Measurements from ENCODE around the gene SF3A2.

The SF3A2 gene

GRCh38 chr19:2255112-2255845, 18.7 kb downstream of the SF3A2 start:
- Histone ChIP-seq H3K36me3 (ENCODE audit: low read length) (no peaks in the 10 kb centered on the region), H4K20me1 (ENCODE audit: low read depth, low read length) (no peaks in the 10 kb centered on the region), H3K27me3 (ENCODE audit: low read length) (no peaks in the 10 kb centered on the region), H3F3A (ENCODE audit: insufficient read depth) (peaks cover 45% of the 10 kb centered on the region), H3K9me2 (replicated peaks; ENCODE audit: insufficient read depth, low read length) (no peaks in the 10 kb centered on the region), H3K4me3 (ENCODE audit: insufficient read depth, low read length, poor library complexity, severe bottlenecking) (no peak overlapping the region), H3K4me2 (ENCODE audit: low read depth, low read length, poor library complexity, severe bottlenecking) (peak overlapping the region; percentile 89), H3K9ac (ENCODE audit: low read length) (peak overlapping the region; percentile 57; the same call in 1 of the 2 replicates), H3K9me3 (ENCODE audit: insufficient read depth, low read length) (no peaks in the 10 kb centered on the region), H3K79me2 (ENCODE audit: insufficient read depth, low read length) (no peaks in the 10 kb centered on the region), H3K27ac (ENCODE audit: low read depth, low read length) (peak overlapping the region; percentile 96), H2AFZ (ENCODE audit: low read depth, low read length, severe bottlenecking) (no peak overlapping the region)
- TF ChIP-seq EZH2phosphoT487 (conservative IDR thresholded peaks at IDR 0.05; ENCODE audit: low read length) (no peak), CTCF (IDR thresholded peaks at IDR 0.05; ENCODE audit: insufficient read depth, low read length, poor library complexity, severe bottlenecking) (no peak)

GRCh38 chr19:2255982-2256685, 19.5 kb downstream of the SF3A2 start, which contains the start of gene JSRP1:
JSRP1 (minus strand) TSS chr19:2256417; CDS start chr19:2255314, 1,103 bp downstream.
- no peaks in the 10 kb centered on the region for H3K79me2 ChIP-seq (ENCODE audit: insufficient read depth, low read length)
- H3K9me3 ChIP-seq (ENCODE audit: insufficient read depth, low read length): no peaks in the 10 kb centered on the region
- H3K9me2 ChIP-seq (replicated peaks; ENCODE audit: insufficient read depth, low read length): no peaks in the 10 kb centered on the region
- no peaks in the 10 kb centered on the region for H3K27me3 ChIP-seq (ENCODE audit: low read length)
- peak within 1 kb of the TSS; percentile 57 for H3K9ac ChIP-seq (ENCODE audit: low read length)
- peak within 1 kb of the TSS; percentile 53 for H3K4me3 ChIP-seq (ENCODE audit: insufficient read depth, low read length, poor library complexity, severe bottlenecking)
- H3K27ac ChIP-seq (ENCODE audit: low read depth, low read length): peak within 1 kb of the TSS; percentile 96
- H3K4me2 ChIP-seq (ENCODE audit: low read depth, low read length, poor library complexity, severe bottlenecking): peak within 1 kb of the TSS; percentile 89
- peak within 1 kb of the TSS; percentile 16 for H2AFZ ChIP-seq (ENCODE audit: low read depth, low read length, severe bottlenecking)
- peaks cover 48% of the 10 kb centered on the region for H3F3A ChIP-seq (ENCODE audit: insufficient read depth)
- H4K20me1 ChIP-seq (ENCODE audit: low read depth, low read length): no peaks in the 10 kb centered on the region
- TF ChIP-seq CTCF (IDR thresholded peaks at IDR 0.05; ENCODE audit: insufficient read depth, low read length, poor library complexity, severe bottlenecking) (no peak), EZH2phosphoT487 (conservative IDR thresholded peaks at IDR 0.05; ENCODE audit: low read length) (no peak)
- H3K36me3 ChIP-seq (ENCODE audit: low read length): no peaks in the 10 kb centered on the region

GRCh38 chr19:2259336-2259735, 22.7 kb downstream of the SF3A2 start:
- no peaks in the 10 kb centered on the region for H3K27me3 ChIP-seq (ENCODE audit: low read length)
- no peaks in the 10 kb centered on the region for H3K9me2 ChIP-seq (replicated peaks; ENCODE audit: insufficient read depth, low read length)
- H2AFZ ChIP-seq (ENCODE audit: low read depth, low read length, severe bottlenecking): no peak overlapping the region
- H3K4me2 ChIP-seq (ENCODE audit: low read depth, low read length, poor library complexity, severe bottlenecking): peak overlapping the region; percentile 8
- peaks cover 35% of the 10 kb centered on the region for H3F3A ChIP-seq (ENCODE audit: insufficient read depth)
- no peak overlapping the region for H3K4me3 ChIP-seq (ENCODE audit: insufficient read depth, low read length, poor library complexity, severe bottlenecking)
- TF ChIP-seq EZH2phosphoT487 (conservative IDR thresholded peaks at IDR 0.05; ENCODE audit: low read length) (no peak), CTCF (IDR thresholded peaks at IDR 0.05; ENCODE audit: insufficient read depth, low read length, poor library complexity, severe bottlenecking) (no peak)
- H3K9ac ChIP-seq (ENCODE audit: low read length): no peak overlapping the region
- no peaks in the 10 kb centered on the region for H4K20me1 ChIP-seq (ENCODE audit: low read depth, low read length)
- H3K9me3 ChIP-seq (ENCODE audit: insufficient read depth, low read length): no peaks in the 10 kb centered on the region
- no peaks in the 10 kb centered on the region for H3K79me2 ChIP-seq (ENCODE audit: insufficient read depth, low read length)
- no peaks in the 10 kb centered on the region for H3K36me3 ChIP-seq (ENCODE audit: low read length)
- H3K27ac ChIP-seq (ENCODE audit: low read depth, low read length): peak overlapping the region; percentile 96

Data from SU-DHL-6 (cell line).